ENCODE measurements around the gene TES. TPM values are rescaled to one million over a fixed set of nuclear protein-coding genes. Genes with fewer than 3 reads are reported as not detected.

The TES gene
- total and polyA plus RNA-seq, 2 experiments from 2014 or later = 37.3 to 38.3 TPM

DNA sequence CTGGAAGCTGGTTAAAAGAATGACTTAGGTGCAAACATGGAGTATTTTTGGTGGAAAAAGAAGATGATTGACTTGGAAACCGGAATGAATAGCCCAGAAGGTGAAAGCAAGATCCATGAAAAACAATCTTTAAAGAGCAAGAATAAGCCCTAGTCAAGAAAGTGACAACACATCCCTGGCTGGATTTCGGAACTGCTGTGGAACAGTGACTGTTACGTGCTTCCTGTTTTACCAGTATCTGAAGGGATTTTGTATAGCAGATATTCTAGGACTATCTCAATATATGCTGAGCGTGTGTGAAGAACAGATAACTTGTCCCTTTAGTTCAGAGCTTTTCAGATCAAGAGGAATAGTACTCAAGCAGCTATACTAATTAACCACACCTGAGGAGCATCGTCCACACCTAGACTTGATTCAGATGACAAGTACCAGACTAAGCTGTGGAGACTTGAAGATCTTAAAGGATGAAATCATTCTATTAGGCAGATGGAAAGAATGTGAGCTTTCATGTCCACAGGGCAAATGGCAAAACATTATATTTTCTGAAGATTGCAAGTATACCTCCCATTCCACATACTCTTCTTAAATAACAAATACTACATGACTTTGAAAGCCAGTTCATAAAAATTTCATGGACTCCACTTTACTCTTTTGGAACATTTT lies 11.5 kb upstream of the TES start:
- TF ChIP-seq STAT1 (IDR thresholded peaks at IDR 0.05; ENCODE audit: unreplicated experiment) (no peak), EZH2phosphoT487 (IDR thresholded peaks at IDR 0.05; ENCODE audit: unreplicated experiment) (no peak), EZH2 (IDR thresholded peaks at IDR 0.05; ENCODE audit: low read depth, unreplicated experiment) (no peak), NANOG (IDR thresholded peaks at IDR 0.05; ENCODE audit: borderline replicate concordance) (no peak), POLR2AphosphoS5 (IDR thresholded peaks at IDR 0.05; ENCODE audit: low read depth) (no peak), JUNB (IDR thresholded peaks at IDR 0.05; ENCODE audit: unreplicated experiment) (no peak), CREB1 (CRISPR knock-in tag; IDR thresholded peaks at IDR 0.05; ENCODE audit: low read depth) (no peak), ZNF331 (CRISPR knock-in tag; IDR thresholded peaks at IDR 0.05; ENCODE audit: low read depth) (no peak)
- TF ChIP-seq, protein P1, sequence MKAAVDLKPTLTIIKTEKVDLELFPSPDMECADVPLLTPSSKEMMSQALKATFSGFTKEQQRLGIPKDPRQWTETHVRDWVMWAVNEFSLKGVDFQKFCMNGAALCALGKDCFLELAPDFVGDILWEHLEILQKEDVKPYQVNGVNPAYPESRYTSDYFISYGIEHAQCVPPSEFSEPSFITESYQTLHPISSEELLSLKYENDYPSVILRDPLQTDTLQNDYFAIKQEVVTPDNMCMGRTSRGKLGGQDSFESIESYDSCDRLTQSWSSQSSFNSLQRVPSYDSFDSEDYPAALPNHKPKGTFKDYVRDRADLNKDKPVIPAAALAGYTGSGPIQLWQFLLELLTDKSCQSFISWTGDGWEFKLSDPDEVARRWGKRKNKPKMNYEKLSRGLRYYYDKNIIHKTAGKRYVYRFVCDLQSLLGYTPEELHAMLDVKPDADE (IDR thresholded peaks at IDR 0.05) = no peak
- TF ChIP-seq, protein P2, sequence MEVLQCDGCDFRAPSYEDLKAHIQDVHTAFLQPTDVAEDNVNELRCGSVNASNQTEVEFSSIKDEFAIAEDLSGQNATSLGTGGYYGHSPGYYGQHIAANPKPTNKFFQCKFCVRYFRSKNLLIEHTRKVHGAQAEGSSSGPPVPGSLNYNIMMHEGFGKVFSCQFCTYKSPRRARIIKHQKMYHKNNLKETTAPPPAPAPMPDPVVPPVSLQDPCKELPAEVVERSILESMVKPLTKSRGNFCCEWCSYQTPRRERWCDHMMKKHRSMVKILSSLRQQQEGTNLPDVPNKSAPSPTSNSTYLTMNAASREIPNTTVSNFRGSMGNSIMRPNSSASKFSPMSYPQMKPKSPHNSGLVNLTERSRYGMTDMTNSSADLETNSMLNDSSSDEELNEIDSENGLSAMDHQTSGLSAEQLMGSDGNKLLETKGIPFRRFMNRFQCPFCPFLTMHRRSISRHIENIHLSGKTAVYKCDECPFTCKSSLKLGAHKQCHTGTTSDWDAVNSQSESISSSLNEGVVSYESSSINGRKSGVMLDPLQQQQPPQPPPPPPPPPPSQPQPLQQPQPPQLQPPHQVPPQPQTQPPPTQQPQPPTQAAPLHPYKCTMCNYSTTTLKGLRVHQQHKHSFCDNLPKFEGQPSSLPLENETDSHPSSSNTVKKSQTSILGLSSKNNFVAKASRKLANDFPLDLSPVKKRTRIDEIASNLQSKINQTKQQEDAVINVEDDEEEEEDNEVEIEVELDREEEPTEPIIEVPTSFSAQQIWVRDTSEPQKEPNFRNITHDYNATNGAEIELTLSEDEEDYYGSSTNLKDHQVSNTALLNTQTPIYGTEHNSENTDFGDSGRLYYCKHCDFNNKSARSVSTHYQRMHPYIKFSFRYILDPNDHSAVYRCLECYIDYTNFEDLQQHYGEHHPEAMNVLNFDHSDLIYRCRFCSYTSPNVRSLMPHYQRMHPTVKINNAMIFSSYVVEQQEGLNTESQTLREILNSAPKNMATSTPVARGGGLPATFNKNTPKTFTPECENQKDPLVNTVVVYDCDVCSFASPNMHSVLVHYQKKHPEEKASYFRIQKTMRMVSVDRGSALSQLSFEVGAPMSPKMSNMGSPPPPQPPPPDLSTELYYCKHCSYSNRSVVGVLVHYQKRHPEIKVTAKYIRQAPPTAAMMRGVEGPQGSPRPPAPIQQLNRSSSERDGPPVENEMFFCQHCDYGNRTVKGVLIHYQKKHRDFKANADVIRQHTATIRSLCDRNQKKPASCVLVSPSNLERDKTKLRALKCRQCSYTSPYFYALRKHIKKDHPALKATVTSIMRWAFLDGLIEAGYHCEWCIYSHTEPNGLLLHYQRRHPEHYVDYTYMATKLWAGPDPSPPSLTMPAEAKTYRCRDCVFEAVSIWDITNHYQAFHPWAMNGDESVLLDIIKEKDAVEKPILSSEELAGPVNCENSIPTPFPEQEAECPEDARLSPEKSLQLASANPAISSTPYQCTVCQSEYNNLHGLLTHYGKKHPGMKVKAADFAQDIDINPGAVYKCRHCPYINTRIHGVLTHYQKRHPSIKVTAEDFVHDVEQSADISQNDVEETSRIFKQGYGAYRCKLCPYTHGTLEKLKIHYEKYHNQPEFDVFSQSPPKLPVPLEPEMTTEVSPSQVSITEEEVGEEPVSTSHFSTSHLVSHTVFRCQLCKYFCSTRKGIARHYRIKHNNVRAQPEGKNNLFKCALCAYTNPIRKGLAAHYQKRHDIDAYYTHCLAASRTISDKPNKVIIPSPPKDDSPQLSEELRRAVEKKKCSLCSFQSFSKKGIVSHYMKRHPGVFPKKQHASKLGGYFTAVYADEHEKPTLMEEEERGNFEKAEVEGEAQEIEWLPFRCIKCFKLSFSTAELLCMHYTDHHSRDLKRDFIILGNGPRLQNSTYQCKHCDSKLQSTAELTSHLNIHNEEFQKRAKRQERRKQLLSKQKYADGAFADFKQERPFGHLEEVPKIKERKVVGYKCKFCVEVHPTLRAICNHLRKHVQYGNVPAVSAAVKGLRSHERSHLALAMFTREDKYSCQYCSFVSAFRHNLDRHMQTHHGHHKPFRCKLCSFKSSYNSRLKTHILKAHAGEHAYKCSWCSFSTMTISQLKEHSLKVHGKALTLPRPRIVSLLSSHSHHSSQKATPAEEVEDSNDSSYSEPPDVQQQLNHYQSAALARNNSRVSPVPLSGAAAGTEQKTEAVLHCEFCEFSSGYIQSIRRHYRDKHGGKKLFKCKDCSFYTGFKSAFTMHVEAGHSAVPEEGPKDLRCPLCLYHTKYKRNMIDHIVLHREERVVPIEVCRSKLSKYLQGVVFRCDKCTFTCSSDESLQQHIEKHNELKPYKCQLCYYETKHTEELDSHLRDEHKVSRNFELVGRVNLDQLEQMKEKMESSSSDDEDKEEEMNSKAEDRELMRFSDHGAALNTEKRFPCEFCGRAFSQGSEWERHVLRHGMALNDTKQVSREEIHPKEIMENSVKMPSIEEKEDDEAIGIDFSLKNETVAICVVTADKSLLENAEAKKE (CRISPR knock-in tag; IDR thresholded peaks at IDR 0.05) = no peak
- TF ChIP-seq, protein P3, sequence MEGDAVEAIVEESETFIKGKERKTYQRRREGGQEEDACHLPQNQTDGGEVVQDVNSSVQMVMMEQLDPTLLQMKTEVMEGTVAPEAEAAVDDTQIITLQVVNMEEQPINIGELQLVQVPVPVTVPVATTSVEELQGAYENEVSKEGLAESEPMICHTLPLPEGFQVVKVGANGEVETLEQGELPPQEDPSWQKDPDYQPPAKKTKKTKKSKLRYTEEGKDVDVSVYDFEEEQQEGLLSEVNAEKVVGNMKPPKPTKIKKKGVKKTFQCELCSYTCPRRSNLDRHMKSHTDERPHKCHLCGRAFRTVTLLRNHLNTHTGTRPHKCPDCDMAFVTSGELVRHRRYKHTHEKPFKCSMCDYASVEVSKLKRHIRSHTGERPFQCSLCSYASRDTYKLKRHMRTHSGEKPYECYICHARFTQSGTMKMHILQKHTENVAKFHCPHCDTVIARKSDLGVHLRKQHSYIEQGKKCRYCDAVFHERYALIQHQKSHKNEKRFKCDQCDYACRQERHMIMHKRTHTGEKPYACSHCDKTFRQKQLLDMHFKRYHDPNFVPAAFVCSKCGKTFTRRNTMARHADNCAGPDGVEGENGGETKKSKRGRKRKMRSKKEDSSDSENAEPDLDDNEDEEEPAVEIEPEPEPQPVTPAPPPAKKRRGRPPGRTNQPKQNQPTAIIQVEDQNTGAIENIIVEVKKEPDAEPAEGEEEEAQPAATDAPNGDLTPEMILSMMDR (conservative IDR thresholded peaks at IDR 0.05; ENCODE audit: low read depth in 2 of 2) = no peak
- TF ChIP-seq, protein P4, sequence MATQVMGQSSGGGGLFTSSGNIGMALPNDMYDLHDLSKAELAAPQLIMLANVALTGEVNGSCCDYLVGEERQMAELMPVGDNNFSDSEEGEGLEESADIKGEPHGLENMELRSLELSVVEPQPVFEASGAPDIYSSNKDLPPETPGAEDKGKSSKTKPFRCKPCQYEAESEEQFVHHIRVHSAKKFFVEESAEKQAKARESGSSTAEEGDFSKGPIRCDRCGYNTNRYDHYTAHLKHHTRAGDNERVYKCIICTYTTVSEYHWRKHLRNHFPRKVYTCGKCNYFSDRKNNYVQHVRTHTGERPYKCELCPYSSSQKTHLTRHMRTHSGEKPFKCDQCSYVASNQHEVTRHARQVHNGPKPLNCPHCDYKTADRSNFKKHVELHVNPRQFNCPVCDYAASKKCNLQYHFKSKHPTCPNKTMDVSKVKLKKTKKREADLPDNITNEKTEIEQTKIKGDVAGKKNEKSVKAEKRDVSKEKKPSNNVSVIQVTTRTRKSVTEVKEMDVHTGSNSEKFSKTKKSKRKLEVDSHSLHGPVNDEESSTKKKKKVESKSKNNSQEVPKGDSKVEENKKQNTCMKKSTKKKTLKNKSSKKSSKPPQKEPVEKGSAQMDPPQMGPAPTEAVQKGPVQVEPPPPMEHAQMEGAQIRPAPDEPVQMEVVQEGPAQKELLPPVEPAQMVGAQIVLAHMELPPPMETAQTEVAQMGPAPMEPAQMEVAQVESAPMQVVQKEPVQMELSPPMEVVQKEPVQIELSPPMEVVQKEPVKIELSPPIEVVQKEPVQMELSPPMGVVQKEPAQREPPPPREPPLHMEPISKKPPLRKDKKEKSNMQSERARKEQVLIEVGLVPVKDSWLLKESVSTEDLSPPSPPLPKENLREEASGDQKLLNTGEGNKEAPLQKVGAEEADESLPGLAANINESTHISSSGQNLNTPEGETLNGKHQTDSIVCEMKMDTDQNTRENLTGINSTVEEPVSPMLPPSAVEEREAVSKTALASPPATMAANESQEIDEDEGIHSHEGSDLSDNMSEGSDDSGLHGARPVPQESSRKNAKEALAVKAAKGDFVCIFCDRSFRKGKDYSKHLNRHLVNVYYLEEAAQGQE (IDR thresholded peaks at IDR 0.05; ENCODE audit: unreplicated experiment) = no peak
- Histone ChIP-seq H3K27ac (ENCODE audit: low read depth) (no peak overlapping the region), H3K9me2 (ENCODE audit: insufficient read depth) (no peaks in the 10 kb centered on the region), H3K36me3 (ENCODE audit: insufficient read depth) (no peaks in the 10 kb centered on the region), H4K20me1 (replicated peaks; ENCODE audit: insufficient read depth) (no peaks in the 10 kb centered on the region), H3K4me2 (no peak overlapping the region), H2AFZ (no peak overlapping the region), H3K79me2 (replicated peaks; ENCODE audit: insufficient read depth) (no peaks in the 10 kb centered on the region), H3K4me1 (ENCODE audit: insufficient read depth) (no peaks in the 10 kb centered on the region), H3F3A (replicated peaks; ENCODE audit: low read depth) (no peaks in the 10 kb centered on the region), H3K4me3 (no peak overlapping the region), H3K27me3 (ENCODE audit: insufficient read depth) (no peaks in the 10 kb centered on the region)
- DNase-seq (ENCODE audit: low spot score) (no peak), ATAC-seq (no peak)
- Mint-ChIP-seq H3K4me3 (no peak overlapping the region), H3K4me1 (no peaks in the 10 kb centered on the region), H3K27me3 (ENCODE audit: insufficient read depth, low read depth, poor library complexity) (peaks cover 3% of the 10 kb centered on the region), H3K27ac (no peak overlapping the region), H3K9me3 (no peaks in the 10 kb centered on the region), H3K36me3 (ENCODE audit: low read depth) (no peaks in the 10 kb centered on the region)
